ENCODE results near the gene AIRE.

- TF ChIP-seq CTCF (IDR thresholded peaks at IDR 0.05) (no peak), POLR2AphosphoS5 (IDR thresholded peaks at IDR 0.05) (no peak), POLR2A (IDR thresholded peaks at IDR 0.05; ENCODE audit: low read depth) (no peak), EP300 (IDR thresholded peaks at IDR 0.05) (no peak)
Measured at GRCh38 chr21:44285138-44285992, at the start of gene AIRE.
